Measurements from ENCODE around the gene CARHSP1. TPM values are rescaled to one million over a fixed set of nuclear protein-coding genes. Genes with fewer than 3 reads are reported as not detected.

CARHSP1 gene
- total RNA-seq, 1 donor from 2014 or later, result 113 TPM

DNA sequence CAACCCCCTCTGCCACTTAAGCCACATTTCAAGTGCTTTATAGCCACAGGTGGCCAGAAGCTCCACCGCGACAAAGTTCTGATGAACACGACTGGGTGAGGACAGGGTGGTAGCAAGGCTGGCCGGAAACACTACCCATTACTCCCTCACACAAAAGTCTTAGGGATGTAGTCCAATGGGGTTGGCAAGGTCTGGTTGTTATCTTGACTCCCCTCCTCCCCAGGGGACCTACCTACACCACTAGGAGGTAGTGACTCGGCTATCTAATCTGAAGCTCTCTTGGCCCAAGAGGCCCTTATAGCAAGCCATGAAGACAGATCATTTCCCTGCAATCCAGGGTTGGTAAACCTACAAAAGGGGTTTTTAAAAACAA, 21.7 kb upstream of the CARHSP1 start:
- no peaks in the 10 kb centered on the region for H3K27me3 ChIP-seq (ENCODE audit: control insufficient read depth, insufficient read depth, low read length)
- no peak overlapping the region for H3K4me3 ChIP-seq (ENCODE audit: low read depth, low read length)
- no peak for DNase-seq (ENCODE audit: low read depth)
- peaks cover 6% of the 10 kb centered on the region for H3K36me3 ChIP-seq (ENCODE audit: control insufficient read depth, insufficient read depth, low read length)
- TF ChIP-seq, protein P1, sequence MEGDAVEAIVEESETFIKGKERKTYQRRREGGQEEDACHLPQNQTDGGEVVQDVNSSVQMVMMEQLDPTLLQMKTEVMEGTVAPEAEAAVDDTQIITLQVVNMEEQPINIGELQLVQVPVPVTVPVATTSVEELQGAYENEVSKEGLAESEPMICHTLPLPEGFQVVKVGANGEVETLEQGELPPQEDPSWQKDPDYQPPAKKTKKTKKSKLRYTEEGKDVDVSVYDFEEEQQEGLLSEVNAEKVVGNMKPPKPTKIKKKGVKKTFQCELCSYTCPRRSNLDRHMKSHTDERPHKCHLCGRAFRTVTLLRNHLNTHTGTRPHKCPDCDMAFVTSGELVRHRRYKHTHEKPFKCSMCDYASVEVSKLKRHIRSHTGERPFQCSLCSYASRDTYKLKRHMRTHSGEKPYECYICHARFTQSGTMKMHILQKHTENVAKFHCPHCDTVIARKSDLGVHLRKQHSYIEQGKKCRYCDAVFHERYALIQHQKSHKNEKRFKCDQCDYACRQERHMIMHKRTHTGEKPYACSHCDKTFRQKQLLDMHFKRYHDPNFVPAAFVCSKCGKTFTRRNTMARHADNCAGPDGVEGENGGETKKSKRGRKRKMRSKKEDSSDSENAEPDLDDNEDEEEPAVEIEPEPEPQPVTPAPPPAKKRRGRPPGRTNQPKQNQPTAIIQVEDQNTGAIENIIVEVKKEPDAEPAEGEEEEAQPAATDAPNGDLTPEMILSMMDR (IDR thresholded peaks at IDR 0.05; ENCODE audit: insufficient read depth, low read length, poor library complexity, severe bottlenecking), result no peak

DNA sequence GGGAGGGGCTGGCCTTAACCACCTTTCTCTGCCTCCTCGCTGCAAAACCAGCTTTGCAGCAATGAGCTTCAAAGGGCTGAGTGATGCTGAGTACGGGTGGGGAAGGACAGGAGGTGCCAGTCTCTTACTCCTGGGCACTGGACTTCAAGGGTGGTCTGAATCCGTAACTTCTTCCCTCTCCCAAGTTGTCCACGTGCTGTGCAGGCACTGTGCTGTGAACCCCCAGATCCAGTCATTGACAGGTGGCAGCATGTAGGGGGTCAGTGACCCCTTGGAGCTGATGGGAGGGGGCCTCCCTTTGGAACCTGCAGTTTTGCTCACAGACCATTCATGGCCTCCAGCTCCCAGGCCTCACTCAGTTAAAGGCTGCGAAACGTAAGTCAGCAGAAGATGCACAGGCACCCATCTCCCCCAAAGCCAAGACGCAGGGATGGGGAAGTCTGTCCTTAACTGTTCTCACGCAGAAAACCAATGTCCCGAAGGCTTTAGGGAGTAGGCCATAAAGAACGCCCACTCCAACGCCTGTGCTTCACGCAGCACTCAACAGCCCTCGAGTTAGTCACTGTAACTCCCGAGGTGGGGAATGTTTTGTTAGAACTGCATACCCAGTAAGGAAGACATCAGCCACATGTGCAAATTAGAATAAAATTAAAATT, 21.2 kb upstream of the CARHSP1 start:
- TF ChIP-seq, protein P1 (IDR thresholded peaks at IDR 0.05; ENCODE audit: insufficient read depth, low read length, poor library complexity, severe bottlenecking), result no peak
- no peak overlapping the region for H3K4me3 ChIP-seq (ENCODE audit: low read depth, low read length)
- H3K27me3 ChIP-seq (ENCODE audit: control insufficient read depth, insufficient read depth, low read length), result no peaks in the 10 kb centered on the region
- peaks cover 6% of the 10 kb centered on the region for H3K36me3 ChIP-seq (ENCODE audit: control insufficient read depth, insufficient read depth, low read length)
- no peak for DNase-seq (ENCODE audit: low read depth)

DNA sequence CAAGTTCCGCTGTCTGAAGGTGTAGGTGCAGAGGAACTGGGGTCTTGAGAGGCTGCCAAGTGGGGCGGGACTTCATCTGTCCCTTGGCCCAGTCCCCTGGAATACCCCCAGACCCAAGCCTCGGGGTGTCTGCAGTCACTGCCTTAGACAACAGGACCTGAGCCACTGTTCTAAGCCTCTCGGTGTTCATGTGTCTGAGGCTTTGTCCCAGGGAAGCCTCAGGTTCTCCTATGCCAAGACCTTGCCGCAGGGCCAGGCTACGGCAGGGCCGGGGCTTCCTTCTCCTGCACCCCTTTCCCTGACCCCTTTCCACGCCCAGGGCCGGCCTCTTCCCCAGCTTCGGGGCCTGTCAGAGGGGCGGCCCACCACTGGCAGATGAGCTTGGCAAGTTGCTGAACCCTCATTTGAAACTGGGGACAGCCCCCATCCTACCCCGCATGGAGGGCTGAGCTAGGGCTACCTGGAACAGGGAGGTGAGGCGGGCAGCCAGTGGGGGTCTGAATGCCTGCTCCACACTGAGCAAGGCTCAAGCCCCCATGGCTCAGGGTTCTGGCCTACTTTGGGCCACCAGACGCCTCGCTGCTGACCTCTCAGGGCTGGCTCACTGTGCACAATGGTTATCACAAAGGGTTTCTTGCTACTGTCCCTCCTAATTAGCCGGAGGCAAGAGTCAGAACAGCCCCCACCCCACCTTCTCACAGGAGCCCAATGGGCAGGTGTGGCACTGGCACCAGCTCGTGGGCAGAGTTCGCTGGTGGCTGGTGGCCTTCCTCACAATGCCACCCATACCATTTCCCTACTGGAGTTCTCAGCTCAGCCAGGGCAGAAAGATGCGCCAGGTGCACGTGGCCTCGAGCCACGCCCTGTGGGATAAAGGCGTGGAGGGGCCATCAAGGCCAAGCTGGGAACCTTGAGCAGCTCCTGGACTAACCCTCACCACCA, 20.4 kb upstream of the CARHSP1 start:
- Histone ChIP-seq H3K4me3 (ENCODE audit: low read depth, low read length) (no peak overlapping the region), H3K36me3 (ENCODE audit: control insufficient read depth, insufficient read depth, low read length) (peaks cover 6% of the 10 kb centered on the region), H3K27me3 (ENCODE audit: control insufficient read depth, insufficient read depth, low read length) (no peaks in the 10 kb centered on the region)
- DNase-seq (ENCODE audit: low read depth), result no peak
- TF ChIP-seq, protein P1 (IDR thresholded peaks at IDR 0.05; ENCODE audit: insufficient read depth, low read length, poor library complexity, severe bottlenecking), result no peak

DNA sequence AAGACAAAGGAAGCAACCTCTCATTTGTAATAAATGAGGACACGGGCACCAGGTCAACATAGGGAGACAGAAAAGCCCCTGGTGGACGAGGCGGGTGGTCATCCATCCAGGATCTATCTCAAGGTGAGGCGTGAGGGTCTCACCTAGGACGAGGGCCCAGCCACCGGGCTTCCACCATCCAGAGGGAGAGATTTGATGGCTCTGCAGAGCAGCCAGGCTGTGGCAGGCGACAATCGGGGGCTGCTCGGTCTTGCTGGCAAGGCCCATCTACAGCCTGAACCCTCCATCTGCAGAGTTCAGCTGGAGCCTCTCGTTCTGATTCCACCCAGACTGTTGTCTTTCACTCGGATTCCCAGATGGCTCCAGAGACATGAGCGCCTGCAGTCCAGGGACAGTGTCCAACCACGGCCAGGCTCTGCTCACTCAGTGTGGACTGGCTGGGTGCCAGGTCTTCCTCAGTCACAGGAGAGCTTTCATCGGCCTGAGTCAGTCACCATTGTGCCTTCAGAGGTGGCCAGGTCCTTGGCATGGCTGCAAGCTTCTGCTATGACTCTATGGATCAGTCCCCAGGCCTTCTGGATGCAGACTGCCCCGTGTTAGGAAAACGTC, 19.2 kb upstream of the CARHSP1 start:
- Histone ChIP-seq H3K4me3 (ENCODE audit: low read depth, low read length) (no peak overlapping the region), H3K36me3 (ENCODE audit: control insufficient read depth, insufficient read depth, low read length) (peaks cover 6% of the 10 kb centered on the region), H3K27me3 (ENCODE audit: control insufficient read depth, insufficient read depth, low read length) (no peaks in the 10 kb centered on the region)
- TF ChIP-seq, protein P1 (IDR thresholded peaks at IDR 0.05; ENCODE audit: insufficient read depth, low read length, poor library complexity, severe bottlenecking), result no peak
- DNase-seq (ENCODE audit: low read depth), result no peak

DNA sequence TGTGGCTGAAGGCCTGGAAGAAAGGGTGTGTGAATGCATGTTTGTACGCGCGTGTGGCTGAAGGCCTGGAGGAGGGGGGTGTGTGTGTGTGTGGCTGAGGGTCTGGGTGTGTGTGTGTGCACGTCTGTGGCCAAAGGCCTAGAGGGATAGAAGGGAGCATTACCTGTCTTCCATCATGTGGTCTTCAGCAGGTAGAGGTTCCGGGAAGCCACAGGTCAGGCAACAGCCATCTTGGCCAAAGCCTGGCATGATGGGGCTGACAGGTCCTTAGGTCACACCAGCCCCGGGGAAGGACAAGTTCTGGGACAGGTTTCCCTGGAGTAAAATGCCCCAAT, 18.6 kb upstream of the CARHSP1 start:
- Histone ChIP-seq H3K4me3 (ENCODE audit: low read depth, low read length) (no peak overlapping the region), H3K27me3 (ENCODE audit: control insufficient read depth, insufficient read depth, low read length) (no peaks in the 10 kb centered on the region), H3K36me3 (ENCODE audit: control insufficient read depth, insufficient read depth, low read length) (peaks cover 6% of the 10 kb centered on the region)
- no peak for DNase-seq (ENCODE audit: low read depth)
- TF ChIP-seq, protein P1 (IDR thresholded peaks at IDR 0.05; ENCODE audit: insufficient read depth, low read length, poor library complexity, severe bottlenecking), result no peak
